Middle frontal gyrus (tissue), 1 donor: ENCODE data around the gene PSPC1.

Experiments used
- DNase-seq: peaks from one replicate; pipeline ENCODE4 v3.0.0-alpha.2; 2015; ENCODE audit warnings: low spot score; ENCODE audit errors: extremely low spot score

PSPC1 gene

GRCh38 chr13:19673473-19674430, 109.0 kb downstream of the PSPC1 start:
- DNase-seq: no peak

- no peak for DNase-seq
These were observed 109.8 kb downstream of the PSPC1 start for GRCh38 chr13:19672990-19673389.

GRCh38 chr13:19670147-19670546, 112.6 kb downstream of the PSPC1 start:
- no peak for DNase-seq

- DNase-seq: no peak
These were observed 114.0 kb downstream of the PSPC1 start for GRCh38 chr13:19668778-19669177.

GRCh38 chr13:19665427-19665859, 117.3 kb downstream of the PSPC1 start:
- no peak for DNase-seq

- DNase-seq: no peak
These were observed 118.1 kb downstream of the PSPC1 start for GRCh38 chr13:19664481-19665230.

- DNase-seq: no peak
These were observed 119.2 kb downstream of the PSPC1 start for GRCh38 chr13:19663416-19663979.

GRCh38 chr13:19661561-19661960, 121.2 kb downstream of the PSPC1 start:
- DNase-seq: no peak

- no peak for DNase-seq
These were observed 121.6 kb downstream of the PSPC1 start for GRCh38 chr13:19661126-19661525.

- no peak for DNase-seq
These were observed 123.9 kb downstream of the PSPC1 start for GRCh38 chr13:19658831-19659230.

GRCh38 chr13:19657872-19658591, 124.7 kb downstream of the PSPC1 start:
- DNase-seq: no peak
